Measurements from ENCODE around the gene BUD23.

- no peak for TF ChIP-seq CTCF (IDR thresholded peaks at IDR 0.05)
- TF ChIP-seq POLR2A (IDR thresholded peaks at IDR 0.05; ENCODE audit: low read depth) = no peak
- TF ChIP-seq EP300 (IDR thresholded peaks at IDR 0.05) = no peak
- no peak for TF ChIP-seq POLR2AphosphoS5 (IDR thresholded peaks at IDR 0.05)
Measured at GRCh38 chr7:73708961-73709549, 25.7 kb downstream of the BUD23 start.

All from esophagus muscularis mucosa (tissue), 4 donors.